NCI-H146 (cell line): ENCODE measurements around the gene ADGRE1.

Experiments
- DNase-seq: peaks from one replicate; lab custom pipeline; 2025; lab: John Stamatoyannopoulos, UW

ADGRE1 gene

GRCh38 chr19:6875218-6875617, 12.2 kb upstream of the ADGRE1 start:
- no peak for DNase-seq

- no peak for DNase-seq
These were observed 10.6 kb upstream of the ADGRE1 start for GRCh38 chr19:6876748-6877147.

- no peak for DNase-seq
These were observed 9.6 kb upstream of the ADGRE1 start for GRCh38 chr19:6877766-6878165.

DNA sequence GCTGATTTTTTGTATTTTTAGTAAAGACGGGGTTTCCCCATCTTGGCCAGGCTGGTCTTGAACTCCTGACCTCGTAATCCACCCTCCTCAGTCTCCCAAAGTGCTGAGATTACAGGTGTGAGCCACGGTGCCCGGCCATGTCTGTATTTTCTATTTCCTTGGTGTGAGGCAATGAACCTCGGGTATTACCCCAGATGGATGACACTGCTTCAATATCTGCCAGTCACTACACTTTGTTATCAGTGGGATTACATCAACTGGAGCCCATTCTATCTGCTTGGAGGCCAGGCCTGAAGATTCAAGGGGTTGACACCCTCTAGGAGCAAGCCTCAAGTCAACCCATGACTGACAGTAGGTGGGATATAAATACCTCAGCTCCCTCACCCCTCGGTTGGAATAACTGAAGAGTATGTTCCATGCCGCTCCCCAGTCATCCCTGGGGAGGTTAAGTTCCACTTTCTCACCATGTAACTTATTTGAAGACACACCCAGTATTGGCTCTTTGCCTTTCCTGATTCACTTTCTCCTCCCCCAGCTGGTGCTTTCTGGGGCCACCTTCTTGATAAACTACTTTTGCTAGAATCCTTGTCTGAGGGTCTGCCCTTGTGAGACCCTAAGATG, 992 bp upstream of the ADGRE1 start:
- no peak for DNase-seq

- no peak for DNase-seq
These were observed 1.6 kb downstream of the ADGRE1 start for GRCh38 chr19:6888967-6889366.

DNA sequence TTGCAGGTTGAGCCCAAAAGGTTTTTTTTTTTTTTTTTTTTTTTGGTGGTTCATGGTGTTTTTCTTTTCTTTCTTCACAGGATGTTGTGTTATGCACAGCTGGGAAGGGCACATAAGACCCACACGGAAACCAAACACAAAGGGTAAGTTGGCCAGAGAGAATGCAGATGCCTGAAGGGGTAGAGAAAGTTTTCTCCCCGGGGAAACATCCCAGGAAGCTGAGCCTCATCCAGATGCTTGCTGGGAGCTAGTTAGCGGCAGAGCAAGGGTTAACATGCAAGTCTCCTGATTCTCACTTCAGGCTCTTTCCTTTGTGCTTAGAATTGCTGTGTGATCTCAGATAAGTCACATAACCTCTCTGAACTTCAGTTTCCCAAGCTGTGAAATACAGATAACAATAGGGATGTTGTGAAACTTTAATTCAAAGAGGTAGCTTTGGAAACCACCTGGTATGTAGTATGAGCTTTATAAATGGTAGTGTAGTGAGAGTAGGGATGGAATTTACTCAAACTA, 3.1 kb downstream of the ADGRE1 start:
- DNase-seq, result no peak

GRCh38 chr19:6890938-6891337, 3.6 kb downstream of the ADGRE1 start:
- DNase-seq, result no peak

DNA sequence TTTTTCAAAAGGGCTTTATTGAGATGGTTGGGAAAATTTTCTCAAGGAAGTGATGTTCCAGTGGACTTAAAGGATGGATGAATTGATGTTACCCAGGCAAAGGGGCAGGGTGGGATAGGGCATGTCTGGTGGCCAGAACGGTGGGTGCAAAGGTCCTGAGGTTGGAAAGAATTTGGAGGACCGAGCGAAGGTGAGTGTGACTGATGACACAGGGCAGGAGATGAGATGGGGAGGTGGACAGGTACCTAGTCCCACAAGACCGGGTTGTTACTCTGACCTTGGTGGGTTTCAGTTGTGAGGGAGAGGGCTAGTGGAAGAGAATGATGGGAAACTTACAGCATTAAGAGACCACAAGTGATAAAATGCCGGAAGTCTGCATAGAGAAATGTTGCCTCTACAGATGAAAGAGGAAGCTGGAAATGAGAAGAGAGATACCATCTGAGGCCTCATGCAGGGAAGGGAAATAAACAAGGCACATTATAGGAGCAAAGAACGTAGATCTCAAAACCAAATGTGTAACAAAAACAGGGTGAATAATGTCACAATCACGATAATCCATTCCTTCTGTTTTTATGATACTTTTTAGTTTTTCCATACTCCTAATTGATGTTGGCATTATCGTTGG, 4.5 kb downstream of the ADGRE1 start:
- no peak for DNase-seq

DNA sequence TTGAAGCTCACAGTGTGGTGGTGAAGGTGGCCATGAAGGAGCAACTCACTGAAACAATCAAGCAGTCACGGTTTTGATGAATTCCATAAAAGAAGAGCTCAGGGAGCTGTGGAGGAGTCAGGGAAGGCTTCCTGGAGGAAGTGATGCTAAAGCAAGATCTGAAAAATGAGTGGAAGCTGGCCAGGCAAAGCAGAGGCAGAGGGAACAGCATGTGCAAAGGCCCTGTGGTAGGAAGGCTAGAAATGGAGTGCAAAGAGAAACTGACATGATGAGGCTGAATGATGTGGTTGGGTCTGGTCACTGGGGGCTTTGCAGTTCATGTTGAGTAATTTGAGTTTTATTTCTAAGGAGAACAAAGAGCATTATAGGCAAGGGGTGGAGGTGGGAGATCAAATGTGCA, 6.9 kb downstream of the ADGRE1 start:
- DNase-seq, result no peak

- DNase-seq, result no peak
These were observed 16.1 kb downstream of the ADGRE1 start for GRCh38 chr19:6903446-6903845.

- no peak for DNase-seq
These were observed 19.2 kb downstream of the ADGRE1 start for GRCh38 chr19:6906559-6907060.

GRCh38 chr19:6911523-6911922, 24.1 kb downstream of the ADGRE1 start:
- no peak for DNase-seq

DNA sequence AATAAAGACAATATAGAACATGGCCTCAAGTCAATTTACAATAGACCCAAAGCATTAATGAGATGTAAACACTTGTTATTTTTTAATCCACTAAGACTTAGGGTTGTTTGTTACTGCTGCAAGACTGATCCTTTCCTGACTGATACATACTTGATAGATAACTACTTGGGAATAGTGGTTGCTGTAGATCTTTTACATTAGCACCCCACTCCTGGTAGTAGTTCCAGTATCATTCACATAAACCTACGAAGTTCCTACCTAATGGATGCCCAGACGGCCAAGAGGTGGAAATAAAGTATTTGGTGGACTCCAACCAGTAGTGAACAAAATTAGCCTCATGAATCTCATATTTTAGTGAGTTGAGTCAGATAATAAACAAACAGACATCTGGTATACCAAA, 26.9 kb downstream of the ADGRE1 start:
- no peak for DNase-seq

- no peak for DNase-seq
These were observed 29.6 kb downstream of the ADGRE1 start for GRCh38 chr19:6916952-6917351.

DNA sequence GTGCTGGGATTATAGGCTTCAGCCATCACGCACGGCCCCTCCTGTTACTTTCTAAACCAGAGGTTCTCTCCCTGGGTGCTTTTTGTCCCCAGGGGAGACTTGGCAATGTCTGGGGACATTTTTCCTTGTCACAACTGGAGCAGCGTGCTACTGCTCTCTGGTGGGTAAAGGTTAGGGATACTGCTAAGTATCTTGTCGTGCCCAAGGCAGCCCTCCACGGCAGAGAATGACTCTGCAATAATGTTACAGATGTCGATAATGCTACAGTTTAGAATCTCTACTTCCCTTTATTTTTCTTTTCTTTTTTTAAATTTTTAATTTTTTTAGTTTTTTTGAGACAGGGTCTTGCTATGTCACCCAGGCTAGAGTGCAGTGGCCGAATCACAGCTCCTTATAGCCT, 38.0 kb downstream of the ADGRE1 start:
- no peak for DNase-seq

- no peak for DNase-seq
These were observed 38.7 kb downstream of the ADGRE1 start for GRCh38 chr19:6925801-6926751.

- no peak for DNase-seq
These were observed 42.8 kb downstream of the ADGRE1 start for GRCh38 chr19:6930190-6930589.

GRCh38 chr19:6935069-6935468, 47.7 kb downstream of the ADGRE1 start:
- DNase-seq, result no peak

DNA sequence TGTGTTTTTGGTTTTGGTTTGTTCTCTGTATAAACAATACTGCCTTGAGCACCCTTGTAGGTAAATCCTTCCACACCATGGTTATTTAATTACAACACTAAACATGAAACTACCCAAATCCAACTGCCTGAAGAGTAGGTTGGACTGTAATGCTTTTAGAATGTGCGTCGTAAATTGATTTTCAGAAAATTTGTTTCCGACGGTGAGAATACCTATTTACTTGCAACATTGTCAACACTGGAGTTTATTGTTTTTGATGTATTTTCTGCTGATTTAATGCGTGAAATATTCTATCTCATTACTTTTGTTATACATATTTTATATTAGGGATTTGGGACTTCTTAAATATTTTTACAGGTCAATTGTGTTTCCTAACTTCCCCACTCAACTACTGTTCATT, 48.2 kb downstream of the ADGRE1 start:
- no peak for DNase-seq

- no peak for DNase-seq
These were observed 58.4 kb downstream of the ADGRE1 start for GRCh38 chr19:6945733-6946132.

GRCh38 chr19:6947745-6948144, 60.4 kb downstream of the ADGRE1 start:
- DNase-seq, result no peak

GRCh38 chr19:6948884-6949283, 61.5 kb downstream of the ADGRE1 start:
- DNase-seq, result no peak

DNA sequence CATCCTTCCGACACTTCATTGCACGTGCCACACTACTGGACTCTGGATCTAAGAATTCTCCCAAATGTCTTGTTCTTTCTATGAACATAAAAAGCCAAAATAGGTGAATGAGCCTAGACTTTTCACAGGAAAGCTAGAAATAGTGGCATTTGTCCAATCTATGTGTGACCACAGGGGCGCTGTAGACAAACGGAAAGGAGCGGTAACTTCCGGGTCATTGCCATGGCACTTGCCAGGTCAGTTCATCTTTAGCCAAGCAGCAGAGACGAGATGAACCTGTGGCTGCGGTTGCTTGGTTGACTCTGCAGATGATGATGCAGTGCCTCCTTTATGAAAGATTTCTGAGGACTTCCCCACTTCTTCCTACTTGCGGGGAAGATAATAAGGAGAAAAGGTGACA, 65.6 kb downstream of the ADGRE1 start:
- no peak for DNase-seq
